ENCODE measurements around the gene IPO9. TPM values are rescaled to one million over a fixed set of nuclear protein-coding genes. Genes with fewer than 3 reads are reported as not detected.

Gene IPO9
- total RNA-seq, 1 experiment from 2014 or later = 76.2 TPM

DNA sequence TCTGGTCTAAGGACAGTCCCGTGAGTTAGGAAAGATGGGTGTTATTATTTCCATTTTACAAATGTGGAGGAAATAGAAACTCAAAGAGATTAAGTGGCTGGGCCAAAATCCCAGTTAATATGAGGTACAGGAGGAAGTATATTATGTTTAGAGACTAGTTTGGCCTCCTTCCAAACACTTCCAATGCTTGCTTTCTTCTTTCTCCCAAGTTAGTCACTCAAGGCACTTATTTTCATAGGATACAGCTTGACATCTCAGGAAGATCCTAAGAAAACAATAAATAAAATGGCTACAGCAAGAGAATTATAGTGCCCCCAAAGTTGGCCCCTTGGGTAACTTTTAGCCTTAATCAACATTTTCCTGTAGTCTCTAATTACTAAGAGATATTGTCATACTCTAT lies 47.5 kb upstream of the IPO9 start:
- no peak overlapping the region for H3K27ac ChIP-seq
- BruUV-seq (replicated peaks) = no TSS peak
- CTCF ChIA-PET = interaction anchor here (0.7 kb wide), 1 partner anchor 78 kb away, joined by 3 read pairs; no protein-coding TSS in a partner anchor
- 0 out of 2 replicates have a peak, but pooled peaks cover 7% of the 10 kb centered on the region for H3F3A ChIP-seq (ENCODE audit: insufficient read depth, low read depth)
- no peaks in the 10 kb centered on the region for H3K27me3 ChIP-seq (ENCODE audit: insufficient read depth, low read depth)
- no peaks in the 10 kb centered on the region for H3K9me2 ChIP-seq (ENCODE audit: insufficient read depth)
- no peak overlapping the region for H3K4me3 ChIP-seq
- H3K9me3 ChIP-seq (ENCODE audit: insufficient read depth, low read depth) = no peaks in the 10 kb centered on the region
- intact Hi-C loops (cut with micrococcal nuclease; ENCODE audit: unreplicated experiment) = no loop called here
- no peak for DNase-seq
- no peaks in the 10 kb centered on the region for H4K20me1 ChIP-seq (ENCODE audit: insufficient read depth)
- POLR2A ChIA-PET (ENCODE audit: unreplicated experiment) = no interaction called here
- no peaks in the 10 kb centered on the region for H3K79me2 ChIP-seq (ENCODE audit: low read depth)
- H3K4me2 ChIP-seq = no peak overlapping the region
- H2AFZ ChIP-seq = no peak overlapping the region
- 0 out of 2 replicates have a peak, but pooled peaks cover 5% of the 10 kb centered on the region for H3K36me3 ChIP-seq (ENCODE audit: low read depth)
- TF ChIP-seq, protein P1, sequence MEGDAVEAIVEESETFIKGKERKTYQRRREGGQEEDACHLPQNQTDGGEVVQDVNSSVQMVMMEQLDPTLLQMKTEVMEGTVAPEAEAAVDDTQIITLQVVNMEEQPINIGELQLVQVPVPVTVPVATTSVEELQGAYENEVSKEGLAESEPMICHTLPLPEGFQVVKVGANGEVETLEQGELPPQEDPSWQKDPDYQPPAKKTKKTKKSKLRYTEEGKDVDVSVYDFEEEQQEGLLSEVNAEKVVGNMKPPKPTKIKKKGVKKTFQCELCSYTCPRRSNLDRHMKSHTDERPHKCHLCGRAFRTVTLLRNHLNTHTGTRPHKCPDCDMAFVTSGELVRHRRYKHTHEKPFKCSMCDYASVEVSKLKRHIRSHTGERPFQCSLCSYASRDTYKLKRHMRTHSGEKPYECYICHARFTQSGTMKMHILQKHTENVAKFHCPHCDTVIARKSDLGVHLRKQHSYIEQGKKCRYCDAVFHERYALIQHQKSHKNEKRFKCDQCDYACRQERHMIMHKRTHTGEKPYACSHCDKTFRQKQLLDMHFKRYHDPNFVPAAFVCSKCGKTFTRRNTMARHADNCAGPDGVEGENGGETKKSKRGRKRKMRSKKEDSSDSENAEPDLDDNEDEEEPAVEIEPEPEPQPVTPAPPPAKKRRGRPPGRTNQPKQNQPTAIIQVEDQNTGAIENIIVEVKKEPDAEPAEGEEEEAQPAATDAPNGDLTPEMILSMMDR (conservative IDR thresholded peaks at IDR 0.05) = no peak
- TF ChIP-seq EZH2 (IDR thresholded peaks at IDR 0.05; ENCODE audit: low read depth) = no peak
- no peaks in the 10 kb centered on the region for H3K4me1 ChIP-seq (replicated peaks; ENCODE audit: insufficient read depth)

DNA sequence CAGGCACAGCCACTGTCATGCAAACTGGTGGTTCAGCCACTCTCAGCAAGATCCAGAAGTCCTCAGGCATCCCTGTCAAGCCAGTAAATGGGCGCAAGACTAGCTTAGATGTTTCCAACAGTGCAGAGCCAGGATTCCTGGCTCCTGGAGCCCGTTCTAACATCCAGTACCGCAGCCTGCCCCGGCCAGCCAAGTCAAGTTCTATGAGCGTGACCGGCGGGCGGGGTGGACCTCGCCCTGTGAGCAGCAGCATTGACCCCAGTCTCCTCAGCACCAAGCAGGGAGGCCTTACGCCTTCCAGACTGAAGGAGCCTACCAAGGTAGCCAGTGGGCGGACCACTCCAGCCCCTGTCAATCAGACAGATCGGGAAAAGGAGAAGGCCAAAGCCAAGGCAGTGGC lies 46.6 kb upstream of the IPO9 start:
- CTCF ChIA-PET = no interaction called here
- TF ChIP-seq EZH2 (IDR thresholded peaks at IDR 0.05; ENCODE audit: low read depth) = no peak
- TF ChIP-seq, protein P1 (conservative IDR thresholded peaks at IDR 0.05) = no peak
- H3K4me1 ChIP-seq (replicated peaks; ENCODE audit: insufficient read depth) = no peaks in the 10 kb centered on the region
- H3K79me2 ChIP-seq (ENCODE audit: low read depth) = no peaks in the 10 kb centered on the region
- H3K27me3 ChIP-seq (ENCODE audit: insufficient read depth, low read depth) = no peaks in the 10 kb centered on the region
- POLR2A ChIA-PET (ENCODE audit: unreplicated experiment) = no interaction called here
- no peaks in the 10 kb centered on the region for H3K9me3 ChIP-seq (ENCODE audit: insufficient read depth, low read depth)
- no peak overlapping the region for H2AFZ ChIP-seq
- H3K4me3 ChIP-seq = no peak overlapping the region
- 0 out of 2 replicates have a peak, but pooled peaks cover 5% of the 10 kb centered on the region for H3K36me3 ChIP-seq (ENCODE audit: low read depth)
- H3F3A ChIP-seq (ENCODE audit: insufficient read depth, low read depth) = 0 out of 2 replicates have a peak, but pooled peaks cover 7% of the 10 kb centered on the region
- no peaks in the 10 kb centered on the region for H3K9me2 ChIP-seq (ENCODE audit: insufficient read depth)
- no peak for DNase-seq
- H4K20me1 ChIP-seq (ENCODE audit: insufficient read depth) = no peaks in the 10 kb centered on the region
- intact Hi-C loops (cut with micrococcal nuclease; ENCODE audit: unreplicated experiment) = no loop called here
- BruUV-seq (replicated peaks) = no TSS peak
- no peak overlapping the region for H3K27ac ChIP-seq
- no peak overlapping the region for H3K4me2 ChIP-seq

DNA sequence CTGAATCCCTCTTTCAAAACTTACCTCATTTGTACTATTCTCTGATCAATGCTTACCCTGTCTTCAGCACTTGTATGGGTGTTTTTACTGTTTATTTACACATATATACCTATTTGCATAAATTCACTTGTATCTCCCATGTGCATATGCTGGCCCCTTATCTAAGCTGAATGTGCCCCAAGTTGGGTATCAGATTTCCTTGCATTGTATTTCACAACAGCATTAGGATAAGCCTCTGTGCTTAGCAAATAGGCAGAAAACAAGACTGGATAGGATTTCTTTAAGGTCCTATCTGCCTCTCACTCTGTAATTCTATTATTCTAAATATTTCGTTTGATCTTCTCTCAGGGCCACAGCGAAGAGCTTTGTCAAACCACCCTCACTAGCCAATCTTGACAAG lies 45.9 kb upstream of the IPO9 start:
- Histone ChIP-seq H3F3A (ENCODE audit: insufficient read depth, low read depth) (0 out of 2 replicates have a peak, but pooled peaks cover 6% of the 10 kb centered on the region), H3K4me2 (no peak overlapping the region), H3K79me2 (ENCODE audit: low read depth) (no peaks in the 10 kb centered on the region), H3K36me3 (ENCODE audit: low read depth) (0 out of 2 replicates have a peak, but pooled peaks cover 7% of the 10 kb centered on the region), H3K4me1 (replicated peaks; ENCODE audit: insufficient read depth) (no peaks in the 10 kb centered on the region), H2AFZ (no peak overlapping the region), H3K9me3 (ENCODE audit: insufficient read depth, low read depth) (no peaks in the 10 kb centered on the region), H3K9me2 (ENCODE audit: insufficient read depth) (no peaks in the 10 kb centered on the region), H3K4me3 (no peak overlapping the region), H3K27ac (no peak overlapping the region), H4K20me1 (ENCODE audit: insufficient read depth) (no peaks in the 10 kb centered on the region), H3K27me3 (ENCODE audit: insufficient read depth, low read depth) (no peaks in the 10 kb centered on the region)
- BruUV-seq (replicated peaks) = no TSS peak
- no peak for DNase-seq
- intact Hi-C loops (cut with micrococcal nuclease; ENCODE audit: unreplicated experiment) = no loop called here
- no peak for TF ChIP-seq EZH2 (IDR thresholded peaks at IDR 0.05; ENCODE audit: low read depth)
- ChIA-PET CTCF (interaction anchor here (1.1 kb wide), 1 partner anchor 74 kb away, joined by 7 read pairs; no protein-coding TSS in a partner anchor), POLR2A (ENCODE audit: unreplicated experiment) (no interaction called here)

DNA sequence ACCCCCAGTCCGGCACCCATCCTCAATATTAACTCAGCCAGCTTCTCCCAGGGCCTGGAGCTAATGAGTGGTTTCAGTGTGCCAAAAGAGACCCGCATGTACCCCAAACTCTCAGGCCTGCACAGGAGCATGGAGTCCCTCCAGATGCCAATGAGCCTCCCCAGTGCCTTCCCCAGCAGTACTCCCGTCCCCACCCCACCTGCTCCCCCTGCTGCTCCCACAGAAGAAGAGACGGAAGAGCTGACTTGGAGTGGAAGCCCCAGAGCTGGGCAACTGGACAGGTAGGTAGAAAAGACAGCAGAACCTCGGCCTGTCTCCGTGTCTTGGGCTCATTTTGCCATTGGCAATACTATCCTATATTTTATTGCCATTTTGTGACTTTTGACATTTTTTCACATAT lies 45.4 kb upstream of the IPO9 start:
- no peak for DNase-seq
- no peaks in the 10 kb centered on the region for H3K9me2 ChIP-seq (ENCODE audit: insufficient read depth)
- H3K27ac ChIP-seq = no peak overlapping the region
- intact Hi-C loops (cut with micrococcal nuclease; ENCODE audit: unreplicated experiment) = no loop called here
- H3F3A ChIP-seq (ENCODE audit: insufficient read depth, low read depth) = 0 out of 2 replicates have a peak, but pooled peaks cover under 1% of the 10 kb centered on the region
- no peaks in the 10 kb centered on the region for H3K9me3 ChIP-seq (ENCODE audit: insufficient read depth, low read depth)
- no peak overlapping the region for H3K4me2 ChIP-seq
- no peaks in the 10 kb centered on the region for H4K20me1 ChIP-seq (ENCODE audit: insufficient read depth)
- ChIA-PET CTCF (interaction anchor here (0.6 to 1.1 kb wide), 4 partner anchors 17 to 76 kb away, joined by 5 to 10 read pairs (median 8); no protein-coding TSS in a partner anchor), POLR2A (ENCODE audit: unreplicated experiment) (no interaction called here)
- no TSS peak for BruUV-seq (replicated peaks)
- H3K27me3 ChIP-seq (ENCODE audit: insufficient read depth, low read depth) = no peaks in the 10 kb centered on the region
- no peaks in the 10 kb centered on the region for H3K79me2 ChIP-seq (ENCODE audit: low read depth)
- H3K36me3 ChIP-seq (ENCODE audit: low read depth) = 0 out of 2 replicates have a peak, but pooled peaks cover 7% of the 10 kb centered on the region
- H2AFZ ChIP-seq = no peak overlapping the region
- H3K4me3 ChIP-seq = no peak overlapping the region
- TF ChIP-seq, protein P1 (conservative IDR thresholded peaks at IDR 0.05) = no peak
- TF ChIP-seq EZH2 (IDR thresholded peaks at IDR 0.05; ENCODE audit: low read depth) = no peak
- no peaks in the 10 kb centered on the region for H3K4me1 ChIP-seq (replicated peaks; ENCODE audit: insufficient read depth)
